Suppressor macrophage treated with lipopolysaccharide for 1 hour (primary cell): ENCODE data around the gene AGPAT3.

Experiments used
- DNase-seq, 3 donors: peaks; one replicate each; pipeline ENCODE4 v3.0.0-alpha.2; 2020 to 2022

Gene AGPAT3

GRCh38 chr21:43865540-43866259, 677 bp downstream of the AGPAT3 start:
- DNase-seq, result peak; percentile 63 to 88 (median 71)

- DNase-seq, result peak; percentile 27 to 51 (median 34)
These were observed 1.2 kb downstream of the AGPAT3 start for GRCh38 chr21:43866260-43866629.

GRCh38 chr21:43866659-43867331, 1.8 kb downstream of the AGPAT3 start:
- DNase-seq, result no peak

GRCh38 chr21:43867332-43867703, 2.3 kb downstream of the AGPAT3 start:
- no peak for DNase-seq

DNA sequence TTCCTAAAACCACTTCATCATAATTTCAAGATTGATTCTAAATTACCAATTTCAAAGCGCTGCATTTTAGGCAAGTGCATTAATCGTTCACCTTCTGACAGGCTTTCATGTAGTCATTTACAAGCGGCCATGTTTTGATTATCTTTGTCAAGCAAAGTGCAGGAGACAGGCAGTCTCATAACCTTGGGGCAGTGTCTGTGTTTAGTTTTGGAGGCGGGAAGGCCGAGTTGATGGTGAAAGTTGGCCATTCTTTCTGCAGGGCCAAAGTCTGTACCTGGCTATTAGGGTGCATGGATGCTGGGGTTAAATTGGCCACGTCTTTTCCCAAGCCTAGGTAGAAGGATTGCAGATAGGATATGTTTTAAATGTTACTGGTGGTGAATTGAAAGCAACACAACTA, 2.9 kb downstream of the AGPAT3 start:
- DNase-seq, result no peak

GRCh38 chr21:43868461-43868860, 3.4 kb downstream of the AGPAT3 start:
- DNase-seq, result no peak

- DNase-seq, result no peak
These were observed 4.7 kb downstream of the AGPAT3 start for GRCh38 chr21:43869486-43870325.

DNA sequence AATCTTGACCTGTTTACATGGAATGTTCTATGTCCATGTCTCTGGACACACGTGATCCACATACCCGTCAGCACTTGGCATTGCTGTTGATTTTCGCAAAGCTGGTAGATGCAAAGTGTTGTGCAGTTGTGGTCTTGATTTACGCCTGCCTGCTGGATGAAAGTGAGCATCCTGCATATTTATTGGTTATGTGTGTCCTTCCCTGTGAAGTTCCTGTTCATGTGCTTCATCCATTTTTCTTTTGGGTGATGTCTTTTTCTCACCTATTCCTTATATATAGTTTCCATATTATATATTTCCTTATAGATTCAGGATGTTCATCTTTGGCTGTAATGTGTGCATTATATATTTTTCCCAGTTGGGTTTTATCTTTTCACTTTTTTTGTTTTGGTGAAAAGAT, 6.5 kb downstream of the AGPAT3 start:
- no peak for DNase-seq

DNA sequence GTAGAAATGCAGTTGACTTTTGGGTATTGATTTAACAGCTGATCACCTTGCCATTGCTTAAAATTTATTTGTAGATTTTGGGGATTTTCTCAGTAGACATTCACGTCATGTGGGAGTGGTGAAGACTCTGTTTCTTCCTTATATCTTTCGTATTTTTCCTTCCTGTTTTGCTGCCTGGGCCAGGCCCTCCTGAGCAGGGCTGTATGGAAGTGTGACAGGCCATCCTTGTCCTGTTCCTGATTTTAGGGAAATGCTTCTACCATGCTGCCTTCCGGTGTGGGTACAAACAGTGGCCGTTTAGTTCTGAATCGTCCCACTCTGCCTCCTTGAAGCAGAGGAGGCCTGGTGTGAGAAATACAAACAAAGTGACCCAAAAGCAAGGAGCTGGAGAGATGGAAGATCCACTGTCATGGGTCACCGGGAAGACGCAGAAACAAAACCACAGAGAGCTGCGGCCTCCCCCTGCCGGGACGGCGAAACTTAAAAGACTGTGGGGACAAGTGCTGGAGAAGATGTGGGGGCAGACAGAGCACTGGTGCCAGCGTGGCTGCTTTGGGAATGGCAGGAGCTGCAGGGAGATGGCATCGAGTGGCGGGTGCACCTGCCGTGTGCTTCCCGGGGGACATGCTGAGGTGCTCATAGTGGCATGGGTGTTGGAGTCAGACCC, 7.6 kb downstream of the AGPAT3 start:
- DNase-seq, result peak; percentile 52 to 67 (median 64)

DNA sequence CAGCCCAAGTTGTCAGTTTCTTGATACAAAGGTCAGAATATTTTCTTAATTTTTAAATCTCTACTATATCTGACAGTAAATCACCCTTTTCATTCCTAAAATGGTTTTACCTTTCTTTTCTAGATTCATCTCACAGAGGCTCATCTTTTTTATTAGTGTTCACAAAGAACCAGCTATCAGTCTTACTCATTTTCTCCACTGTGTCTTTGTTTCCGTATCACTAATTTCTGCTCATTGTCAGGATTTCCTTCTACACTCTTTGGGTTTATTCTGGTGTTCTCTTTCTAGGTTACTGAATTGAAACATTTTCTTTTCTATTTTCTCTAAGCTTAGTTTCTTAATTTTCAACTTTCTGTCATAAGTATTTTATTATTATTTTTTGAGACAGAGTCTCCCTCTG, 8.7 kb downstream of the AGPAT3 start:
- DNase-seq, result no peak

GRCh38 chr21:43874085-43874805, 9.2 kb downstream of the AGPAT3 start:
- no peak for DNase-seq

DNA sequence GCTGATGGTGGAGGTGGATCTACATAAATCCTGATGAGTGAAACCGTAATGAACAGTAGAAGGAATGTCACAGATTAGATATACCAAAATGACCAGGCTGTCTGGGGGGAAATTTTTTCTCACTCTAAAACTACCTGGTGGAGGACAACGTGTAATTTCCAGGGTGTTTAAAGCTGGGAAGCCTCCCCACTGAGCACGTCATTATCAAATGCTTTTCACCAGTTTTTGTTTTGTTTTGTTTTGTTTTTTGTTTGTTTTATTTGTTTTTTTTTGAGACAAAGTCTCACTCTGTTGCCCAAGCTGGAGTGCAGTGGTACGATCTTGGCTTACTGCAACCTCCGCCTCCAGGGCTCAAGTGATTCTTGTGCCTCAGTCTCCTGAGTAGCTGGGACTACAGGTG, 11.6 kb downstream of the AGPAT3 start:
- DNase-seq, result no peak

- DNase-seq, result no peak
These were observed 13.0 kb downstream of the AGPAT3 start for GRCh38 chr21:43877936-43878575.

DNA sequence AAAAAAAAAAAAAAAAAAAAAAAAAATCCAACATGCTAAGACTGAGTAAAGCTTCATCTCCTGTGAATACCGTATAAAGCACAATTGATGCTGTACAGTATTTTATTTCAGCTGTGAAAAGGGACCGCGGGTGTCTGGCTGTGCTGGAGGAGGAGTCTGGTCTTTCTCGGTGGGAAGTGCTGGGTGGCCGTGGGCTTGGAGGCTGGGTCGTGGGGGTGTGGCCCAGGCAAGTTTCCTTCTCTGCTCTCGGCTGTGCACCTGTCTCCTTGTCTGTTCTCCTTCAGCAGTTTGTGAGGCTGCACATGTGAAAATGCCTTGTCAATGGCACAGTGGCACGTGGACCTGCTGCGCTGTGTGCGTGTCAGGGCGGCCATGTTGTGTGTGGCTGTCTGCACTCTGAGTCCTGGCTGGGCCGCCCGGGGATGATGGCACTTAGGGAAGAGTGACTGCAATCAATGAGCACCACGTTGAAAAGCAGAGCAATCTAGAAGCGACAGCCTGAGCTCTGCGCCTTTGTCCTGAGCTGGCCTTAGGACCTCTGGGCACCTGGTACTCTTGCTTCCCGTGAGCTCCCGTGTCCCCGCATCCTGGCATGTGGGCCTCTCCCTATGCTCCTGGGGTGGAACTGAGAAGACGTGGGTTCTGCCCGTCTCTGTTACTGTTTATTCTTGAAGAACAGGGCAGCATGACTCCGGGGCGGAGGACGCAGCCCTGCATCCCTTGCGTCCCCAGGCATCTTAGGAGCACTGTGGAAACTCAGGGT, 14.5 kb downstream of the AGPAT3 start:
- no peak for DNase-seq

DNA sequence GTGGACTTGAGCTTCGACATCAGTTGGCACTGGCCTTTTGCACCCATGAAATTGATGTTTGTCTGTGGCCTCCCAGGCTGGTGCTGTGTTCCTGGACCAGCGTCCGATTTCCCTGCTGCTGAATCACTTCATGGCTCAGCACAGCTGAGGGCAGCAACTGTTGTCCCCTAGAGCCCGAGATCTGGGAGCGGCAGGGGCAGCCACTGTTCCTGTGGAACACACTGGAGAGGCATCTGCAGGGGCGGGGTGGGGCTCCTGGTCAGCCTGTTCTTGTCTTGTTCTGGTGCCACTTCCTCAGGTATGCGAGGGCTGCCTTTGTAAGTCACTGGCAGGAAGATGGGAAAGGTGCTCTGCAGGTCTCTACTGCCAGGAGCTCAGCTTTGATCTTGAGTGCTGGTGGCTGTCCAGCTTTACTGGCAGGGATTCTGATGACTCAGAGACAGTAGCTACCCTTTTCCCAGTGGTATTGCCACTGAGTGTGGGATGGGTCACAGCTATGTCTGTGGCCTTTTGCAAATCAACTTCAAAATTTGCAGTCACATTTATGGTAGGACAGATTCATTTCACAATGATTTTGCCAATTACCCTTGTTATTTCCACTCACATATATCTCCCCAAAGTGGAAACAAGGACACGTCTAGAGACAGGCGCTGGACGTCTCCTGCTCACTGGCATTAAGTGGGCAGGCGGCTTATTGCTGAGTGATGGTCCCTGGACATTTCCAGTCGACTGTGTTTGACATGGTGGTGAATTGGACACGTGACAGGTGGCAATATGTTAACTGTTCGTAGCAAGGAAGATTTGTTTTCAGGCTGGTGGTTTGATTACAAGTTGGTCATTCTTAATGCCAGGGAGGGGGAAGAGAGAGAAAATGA, 15.3 kb downstream of the AGPAT3 start:
- peak; percentile 43 to 51 (median 49) for DNase-seq

DNA sequence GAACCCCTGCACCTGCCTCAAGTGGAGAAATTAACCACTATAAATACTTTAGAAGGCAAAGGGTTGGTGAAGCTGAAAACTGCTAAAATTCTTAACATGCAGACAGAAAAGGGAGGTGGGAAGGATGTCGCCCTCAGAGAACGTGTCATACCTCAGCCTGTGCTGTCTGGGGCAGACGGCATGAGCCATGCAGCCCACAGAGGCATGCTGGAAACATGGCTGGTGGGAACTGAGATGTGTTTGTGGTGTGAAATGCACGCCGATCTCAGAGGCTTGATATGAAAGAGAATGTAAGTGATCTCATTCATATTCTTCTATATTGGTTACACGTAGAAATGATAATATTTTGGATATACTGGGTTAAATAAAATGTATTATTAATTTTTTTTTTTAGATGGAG, 16.3 kb downstream of the AGPAT3 start:
- no peak for DNase-seq

DNA sequence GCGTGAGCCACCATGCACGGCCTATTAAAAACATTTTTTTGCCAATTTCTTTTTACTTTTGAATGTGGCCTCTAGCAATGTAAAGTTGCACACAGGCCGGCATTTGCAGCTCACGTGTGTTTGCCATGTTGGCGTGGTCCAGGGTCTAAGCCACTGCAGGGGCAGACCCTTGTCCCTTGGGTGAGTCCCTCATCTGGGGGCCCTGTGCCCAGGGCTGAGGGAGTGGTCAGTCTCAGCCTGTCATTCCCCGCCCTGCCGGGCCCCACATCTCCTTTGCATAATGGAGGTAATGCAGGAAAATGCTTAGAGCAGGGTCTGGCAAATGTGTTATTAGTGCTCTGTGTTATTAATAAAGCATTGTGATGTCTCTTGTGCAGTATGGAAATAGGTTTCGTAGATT, 16.9 kb downstream of the AGPAT3 start:
- no peak for DNase-seq

- DNase-seq, result no peak
These were observed 18.0 kb downstream of the AGPAT3 start for GRCh38 chr21:43882952-43883545.

GRCh38 chr21:43884012-43884860, 19.2 kb downstream of the AGPAT3 start:
- DNase-seq, result peak; percentile 71 to 82 (median 81)
